Kidney (tissue), 22 donors: Measurements from ENCODE around the gene C19orf18. TPM values are rescaled to one million over a fixed set of nuclear protein-coding genes. Genes with fewer than 3 reads are reported as not detected.

Experiments
- DNase-seq, 5 donors: peaks; one replicate each; pipeline ENCODE4 v3.0.0-alpha.2; 2013 to 2020
- FAIRE-seq: peaks from 2 replicates; lab custom pipeline; 2012; peaks lifted over from hg19 to GRCh38; lab: Jason Lieb, UNC
- H3K27ac ChIP-seq, 2 donors: one replicate each; pipeline ENCODE4 v1.7.0; 2013; ENCODE audit warnings: low read depth in 2 of 2, low read length in 2 of 2, inconsistent platforms in 1 of 2
- H3K27me3 ChIP-seq: one replicate; pipeline ENCODE4 v1.7.1; 2013; ENCODE audit warnings: low read length, inconsistent platforms; ENCODE audit not compliant: control insufficient read depth, insufficient read depth
- H3K36me3 ChIP-seq, 3 donors: one replicate each; pipeline versions ENCODE4 v1.7.0 to v1.7.1; 2013; ENCODE audit warnings: low read length in 3 of 3, control low read depth in 1 of 3, inconsistent platforms in 1 of 3; ENCODE audit not compliant: insufficient read depth in 3 of 3, control insufficient read depth in 2 of 3
- H3K4me1 ChIP-seq, 3 donors: one replicate each; pipeline versions ENCODE4 v1.7.0 to v1.7.1; 2013; ENCODE audit warnings: low read length in 3 of 3, inconsistent platforms in 1 of 3, low read depth in 1 of 3; ENCODE audit not compliant: control insufficient read depth in 2 of 3, insufficient read depth in 2 of 3
- H3K4me3 ChIP-seq, 3 donors: one replicate each; pipeline versions ENCODE4 v1.7.0 to v1.8.1; 2013; ENCODE audit warnings: low read length in 3 of 3, control low read depth in 1 of 3, inconsistent platforms in 1 of 3
- H3K9ac ChIP-seq, 3 donors: one replicate each; pipeline versions ENCODE4 v1.7.0 to v1.7.1; 2013; ENCODE audit warnings: low read length in 3 of 3, control low read depth in 1 of 3, inconsistent platforms in 1 of 3
- H3K9me3 ChIP-seq, 3 donors: one replicate each; pipeline versions ENCODE4 v1.7.0 to v1.7.1; 2013; ENCODE audit warnings: low read length in 3 of 3, control low read depth in 1 of 3, inconsistent platforms in 1 of 3; ENCODE audit not compliant: control insufficient read depth in 2 of 3, insufficient read depth in 1 of 3
- CTCF ChIP-seq: IDR thresholded peaks from 3 replicates; pipeline ENCODE4 v1.5.1; 2012; ENCODE audit warnings: mild to moderate bottlenecking, moderate library complexity, borderline replicate concordance; ENCODE audit not compliant: insufficient read depth; ENCODE audit errors: extremely low read depth
- intact Hi-C: fragments of 100-400 bp; cut with DNase I; formaldehyde crosslinking; loops from one replicate; pipeline ENCODE4 v1.11.1; 2022
- long read RNA-seq, 10 donors: library from polyadenylated mRNA in 1 of 10; unstranded in 1 of 10; transcript quantifications; one replicate each; pipeline ENCODE4 v2.0.0 and lab custom pipeline, GENCODE V29; 2021 to 2026
- polyA plus RNA-seq: library from polyadenylated mRNA; stranded (reverse); fragments of 350-450 nt; fragmentation: Illumina TruSeq; extraction: RNeasy Lipid Tissue Mini Kit (QIAGEN cat#74804); gene quantifications from one replicate; pipeline ENCODE4 v1.2.3, GENCODE V29; 2014; ENCODE audit warnings: low read depth, low replicate concordance; ENCODE audit not compliant: insufficient read depth
- total RNA-seq: library from RNA; stranded (reverse); fragmentation: NEBNext Ultra II Directional; extraction: Animal tissue kit (Norgen Biotek cat#: 25700); gene quantifications from one replicate; pipeline ENCODE4 v1.2.1, GENCODE V29; 2021
- donor health status: control.
- donor health status: control.
- donor health status: control.
- donor health status: control.
- donor health status: control.
- donor health status: DM: yes; HTN: yes; CAD: no.
- donor health status: Normal renal cell carcinoma (clear cell type).

C19orf18 gene
- total RNA-seq, result 0.85 TPM
- polyA plus RNA-seq, result 1.7 TPM
- long read RNA-seq, donor 1, result 0 reads
- long read RNA-seq, donor 2, result 0 reads
- long read RNA-seq, donor 3, result 0 reads
- long read RNA-seq, donor 4, result 0 reads
- long read RNA-seq, donor 5, result 0 reads
- long read RNA-seq, donor 6, partial matches to known transcripts, result 14 of 14 reads
- long read RNA-seq, donor 6, other reads (novel, unspliced or antisense), result 0 of 14 reads
- long read RNA-seq, donor 7, partial matches to known transcripts, result 1 of 1 reads
- long read RNA-seq, donor 7, other reads (novel, unspliced or antisense), result 0 of 1 reads
- long read RNA-seq, donor 8, result 0 reads
- long read RNA-seq, donor 9, result 0 reads
- long read RNA-seq, donor 10, result 0 reads

GRCh38 chr19:57974434-57974833 lies at the start of gene C19orf18:
Gene C19orf18 (minus strand): TSS chr19:57974534. CDS start chr19:57974432, 102 bp downstream.
- no peak within 1 kb of the TSS for H3K9ac ChIP-seq
- peaks cover 14 to 75% (median 51%) of the 10 kb centered on the region in 3 donors for H3K9me3 ChIP-seq
- H3K4me1 ChIP-seq, result no peaks in the 10 kb centered on the region
- peaks cover 5 to 21% (median 9%) of the 10 kb centered on the region in 3 donors for H3K36me3 ChIP-seq
- TF ChIP-seq CTCF, result no peak
- intact Hi-C loops, result no loop called here
- no peak for DNase-seq
- H3K4me3 ChIP-seq, result peak within 1 kb of the TSS in 1 of 3 donors; percentile 19
- no peaks in the 10 kb centered on the region for H3K27me3 ChIP-seq
- no peak for FAIRE-seq
- no peak within 1 kb of the TSS for H3K27ac ChIP-seq

GRCh38 chr19:58022283-58022660 lies 47.9 kb upstream of the C19orf18 start:
- FAIRE-seq (no peak), DNase-seq (no peak)
- Histone ChIP-seq H3K36me3 (no peaks in the 10 kb centered on the region), H3K4me1 (no peaks in the 10 kb centered on the region), H3K27ac (no peak overlapping the region), H3K9ac (no peak overlapping the region), H3K27me3 (no peaks in the 10 kb centered on the region), H3K9me3 (peaks cover 0 to under 1% (median 0%) of the 10 kb centered on the region in 3 donors), H3K4me3 (no peak overlapping the region)
- TF ChIP-seq CTCF, result no peak
- intact Hi-C loops, result no loop called here

- intact Hi-C loops, result no loop called here
- peak; percentile 74 for TF ChIP-seq CTCF
- Histone ChIP-seq H3K4me1 (no peaks in the 10 kb centered on the region), H3K9me3 (peaks cover 0 to 2% (median 0%) of the 10 kb centered on the region in 3 donors), H3K27me3 (no peaks in the 10 kb centered on the region), H3K4me3 (no peak overlapping the region), H3K27ac (no peak overlapping the region), H3K9ac (no peak overlapping the region), H3K36me3 (no peaks in the 10 kb centered on the region)
- DNase-seq (peak in 4 of 5 donors; percentile 81 to 92 (median 87)), FAIRE-seq (peak; percentile 82)
These were observed 47.4 kb upstream of the C19orf18 start for GRCh38 chr19:58021541-58022282.
